K562 (cell line): ENCODE results near the gene TNIK. TPM values are rescaled to one million over a fixed set of nuclear protein-coding genes. Genes with fewer than 3 reads are reported as not detected.
A peak's percentile ranks its signal among the peaks of the same experiment; 100 is the strongest.

Experiments used
- DPF2 ChIP-seq: fragments of 450-650 bp; IDR thresholded peaks from 2 replicates; pipeline ENCODE4 v1.6.1; 2016
- GATAD2B ChIP-seq: fragments of 450-650 bp; IDR thresholded peaks from 2 replicates; pipeline ENCODE4 v1.6.1; 2017; ENCODE audit warnings: mild to moderate bottlenecking, borderline replicate concordance
- HDAC2 ChIP-seq: fragments of 450-650 bp; IDR thresholded peaks from 2 replicates; pipeline ENCODE4 v1.6.1; 2016; ENCODE audit warnings: mild to moderate bottlenecking
- HNRNPL ChIP-seq: fragments of 200-400 bp; formaldehyde crosslinking; IDR thresholded peaks from 2 replicates; pipeline ENCODE4 v1.6.1; 2017; ENCODE audit warnings: low read depth, mild to moderate bottlenecking, low read length
- LARP7 ChIP-seq: fragments of 450-650 bp; IDR thresholded peaks from 2 replicates; pipeline ENCODE4 v1.6.1; 2016
- NFIC ChIP-seq: fragments of 450-650 bp; IDR thresholded peaks from 2 replicates; pipeline ENCODE4 v1.6.1; 2017; ENCODE audit warnings: mild to moderate bottlenecking, inconsistent platforms
- NFXL1 ChIP-seq: fragments of 450-650 bp; formaldehyde crosslinking; IDR thresholded peaks from 2 replicates; pipeline ENCODE4 v1.4.0; 2021; ENCODE audit warnings: mild to moderate bottlenecking
- NR1H2 ChIP-seq: sonication (generic); formaldehyde crosslinking; IDR thresholded peaks from 2 replicates; pipeline ENCODE4 v1.4.0; 2020; ENCODE audit warnings: mild to moderate bottlenecking, missing genetic modification reagents
- SPI1 ChIP-seq: IDR thresholded peaks from 2 replicates; pipeline ENCODE4 v1.6.1; 2011; ENCODE audit warnings: low read depth, low read length, control low read depth, borderline replicate concordance
- SRF ChIP-seq, 2 experiments: fragments of 250-450, 450-650 bp in 1 of 2; sonication (Bioruptor Pico) in 1 of 2; sonication (generic) in 1 of 2; formaldehyde crosslinking; IDR thresholded peaks; 2 replicates each; pipeline versions ENCODE4 v1.5.0 to v1.5.1; 2020 to 2022; ENCODE audit warnings: mild to moderate bottlenecking in 1 of 2, missing genetic modification reagents in 1 of 2
- STAT5B ChIP-seq: fragments of 250-450 bp; sonication (Bioruptor Pico); IDR thresholded peaks from 2 replicates; pipeline ENCODE4 v1.8.0; 2021; ENCODE audit warnings: mild to moderate bottlenecking, inconsistent platforms
- XRCC3 ChIP-seq: fragments of 450-650 bp; IDR thresholded peaks from 2 replicates; pipeline ENCODE4 v1.6.1; 2017; ENCODE audit warnings: mild to moderate bottlenecking, moderate library complexity
- ZFP1 ChIP-seq: fragments of 450-650 bp; formaldehyde crosslinking; IDR thresholded peaks from 2 replicates; pipeline ENCODE4 v1.4.0; 2020; ENCODE audit warnings: mild to moderate bottlenecking, mixed read lengths
- ZNF830 ChIP-seq: fragments of 250-450 bp; sonication (Bioruptor Pico); IDR thresholded peaks from 2 replicates; pipeline ENCODE4 v1.5.0; 2021; ENCODE audit warnings: mild to moderate bottlenecking
- polyA plus RNA-seq, 8 experiments: library from polyadenylated mRNA; depleted of rRNA in 4 of 8; stranded (reverse) in 5 of 8; unstranded in 3 of 8; fragments of >200 nt; fragmentation: Nextera tagmentation in 2 of 8; fragmentation: Illumina TruSeq in 1 of 8; extraction: Ambion mirVana in 2 of 8; extraction: Trizol in 1 of 8; gene quantifications; 2 replicates each; pipeline versions ENCODE4 v1.2.1 to v1.2.3, GENCODE V29; 2011 to 2014; ENCODE audit warnings: inconsistent platforms in 1 of 8, missing spikeins in 1 of 8
- total RNA-seq, 7 experiments: library from RNA; depleted of rRNA in 6 of 7; stranded (reverse); fragments of >200 nt in 6 of 7; fragmentation: Illumina TruSeq in 2 of 7; extraction: Trizol in 2 of 7; gene quantifications; 2 replicates each; pipeline versions ENCODE4 v1.2.1 to v1.2.3, GENCODE V29; 2011 to 2021; ENCODE audit warnings: low replicate concordance in 1 of 7
- TF ChIP-seq, protein P1 (sequence below): fragments of 250-450 bp; sonication (Bioruptor Pico); IDR thresholded peaks from 2 replicates; pipeline ENCODE4 v1.5.0; 2022; ENCODE audit warnings: mild to moderate bottlenecking
- TF ChIP-seq, protein P2 (sequence below): fragments of 250-450 bp; sonication (Bioruptor Pico); IDR thresholded peaks from 2 replicates; pipeline ENCODE4 v1.8.0; 2021; ENCODE audit warnings: moderate library complexity, mild to moderate bottlenecking, inconsistent platforms
- TF ChIP-seq, protein P3 (sequence below): sonication (generic); formaldehyde crosslinking; IDR thresholded peaks from 2 replicates; pipeline ENCODE4 v1.9.0; 2022; ENCODE audit warnings: mild to moderate bottlenecking, missing genetic modification reagents
- TF ChIP-seq, protein P4 (sequence below): fragments of 450-650 bp; IDR thresholded peaks from 2 replicates; pipeline ENCODE4 v1.6.1; 2017; ENCODE audit warnings: antibody characterized with exemption
- TF ChIP-seq, protein P5 (sequence below): sonication (generic); formaldehyde crosslinking; IDR thresholded peaks from 2 replicates; pipeline ENCODE4 v1.8.0; 2023; ENCODE audit warnings: mild to moderate bottlenecking, missing genetic modification reagents
- TF ChIP-seq, protein P6 (sequence below): fragments of 450-650 bp; formaldehyde crosslinking; IDR thresholded peaks from 2 replicates; pipeline ENCODE4 v1.4.0; 2022; ENCODE audit warnings: missing genetic modification characterization

TNIK gene
- total and polyA plus RNA-seq, 9 of the 15 experiments (the other 6 are each of a cell fraction or from before 2014, with no cell fraction given) = 6.6 to 39.0 (median 24.7) TPM

DNA sequence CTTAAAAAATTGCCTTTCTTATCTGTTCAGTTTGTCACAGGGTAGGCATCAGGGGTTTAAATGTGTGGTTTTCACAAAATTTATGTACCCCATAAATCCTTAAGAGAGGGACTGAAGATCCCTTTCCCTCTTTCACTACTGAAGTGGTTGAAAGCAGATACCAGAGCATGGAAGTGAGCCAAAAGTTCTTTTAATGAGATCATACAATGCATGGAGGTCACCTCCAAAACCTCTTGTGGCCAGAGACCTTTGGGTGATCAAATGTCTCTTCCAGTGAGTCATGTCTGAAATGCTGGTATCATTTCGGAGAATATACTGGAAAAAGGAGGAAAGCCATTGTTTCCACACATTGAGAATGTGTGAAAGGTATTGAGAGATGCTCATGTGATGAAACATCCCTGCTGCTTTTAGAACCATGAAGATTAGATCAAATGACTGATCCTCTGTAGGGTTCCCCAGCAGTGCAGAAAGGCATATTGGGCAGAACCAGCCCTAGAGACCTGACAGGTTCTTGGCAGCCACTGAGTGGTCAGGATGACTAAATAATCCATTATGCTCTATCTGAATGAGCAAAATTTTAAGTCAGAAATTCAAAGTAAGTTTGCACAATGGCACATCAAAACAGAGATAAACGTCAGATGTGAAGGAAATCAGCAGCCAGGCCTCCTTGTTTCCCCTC, 267.9 kb downstream of the TNIK start (continued):
- TF ChIP-seq, protein P1, sequence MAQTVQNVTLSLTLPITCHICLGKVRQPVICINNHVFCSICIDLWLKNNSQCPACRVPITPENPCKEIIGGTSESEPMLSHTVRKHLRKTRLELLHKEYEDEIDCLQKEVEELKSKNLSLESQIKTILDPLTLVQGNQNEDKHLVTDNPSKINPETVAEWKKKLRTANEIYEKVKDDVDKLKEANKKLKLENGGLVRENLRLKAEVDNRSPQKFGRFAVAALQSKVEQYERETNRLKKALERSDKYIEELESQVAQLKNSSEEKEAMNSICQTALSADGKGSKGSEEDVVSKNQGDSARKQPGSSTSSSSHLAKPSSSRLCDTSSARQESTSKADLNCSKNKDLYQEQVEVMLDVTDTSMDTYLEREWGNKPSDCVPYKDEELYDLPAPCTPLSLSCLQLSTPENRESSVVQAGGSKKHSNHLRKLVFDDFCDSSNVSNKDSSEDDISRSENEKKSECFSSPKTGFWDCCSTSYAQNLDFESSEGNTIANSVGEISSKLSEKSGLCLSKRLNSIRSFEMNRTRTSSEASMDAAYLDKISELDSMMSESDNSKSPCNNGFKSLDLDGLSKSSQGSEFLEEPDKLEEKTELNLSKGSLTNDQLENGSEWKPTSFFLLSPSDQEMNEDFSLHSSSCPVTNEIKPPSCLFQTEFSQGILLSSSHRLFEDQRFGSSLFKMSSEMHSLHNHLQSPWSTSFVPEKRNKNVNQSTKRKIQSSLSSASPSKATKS (CRISPR knock-in tag) = no peak
- no peak for TF ChIP-seq LARP7
- TF ChIP-seq, protein P2, sequence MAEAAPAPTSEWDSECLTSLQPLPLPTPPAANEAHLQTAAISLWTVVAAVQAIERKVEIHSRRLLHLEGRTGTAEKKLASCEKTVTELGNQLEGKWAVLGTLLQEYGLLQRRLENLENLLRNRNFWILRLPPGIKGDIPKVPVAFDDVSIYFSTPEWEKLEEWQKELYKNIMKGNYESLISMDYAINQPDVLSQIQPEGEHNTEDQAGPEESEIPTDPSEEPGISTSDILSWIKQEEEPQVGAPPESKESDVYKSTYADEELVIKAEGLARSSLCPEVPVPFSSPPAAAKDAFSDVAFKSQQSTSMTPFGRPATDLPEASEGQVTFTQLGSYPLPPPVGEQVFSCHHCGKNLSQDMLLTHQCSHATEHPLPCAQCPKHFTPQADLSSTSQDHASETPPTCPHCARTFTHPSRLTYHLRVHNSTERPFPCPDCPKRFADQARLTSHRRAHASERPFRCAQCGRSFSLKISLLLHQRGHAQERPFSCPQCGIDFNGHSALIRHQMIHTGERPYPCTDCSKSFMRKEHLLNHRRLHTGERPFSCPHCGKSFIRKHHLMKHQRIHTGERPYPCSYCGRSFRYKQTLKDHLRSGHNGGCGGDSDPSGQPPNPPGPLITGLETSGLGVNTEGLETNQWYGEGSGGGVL (CRISPR knock-in tag) = no peak
- TF ChIP-seq, protein P3, sequence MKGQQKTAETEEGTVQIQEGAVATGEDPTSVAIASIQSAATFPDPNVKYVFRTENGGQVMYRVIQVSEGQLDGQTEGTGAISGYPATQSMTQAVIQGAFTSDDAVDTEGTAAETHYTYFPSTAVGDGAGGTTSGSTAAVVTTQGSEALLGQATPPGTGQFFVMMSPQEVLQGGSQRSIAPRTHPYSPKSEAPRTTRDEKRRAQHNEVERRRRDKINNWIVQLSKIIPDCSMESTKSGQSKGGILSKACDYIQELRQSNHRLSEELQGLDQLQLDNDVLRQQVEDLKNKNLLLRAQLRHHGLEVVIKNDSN = no peak
- TF ChIP-seq HDAC2 = peak; percentile 94
- TF ChIP-seq DPF2 = peak; percentile 99
- no peak for TF ChIP-seq NFXL1 (CRISPR knock-in tag)
- TF ChIP-seq ZNF830 (CRISPR knock-in tag) = no peak
- peak; percentile 98 for TF ChIP-seq NFIC
- no peak for TF ChIP-seq SPI1
- TF ChIP-seq, protein P4, sequence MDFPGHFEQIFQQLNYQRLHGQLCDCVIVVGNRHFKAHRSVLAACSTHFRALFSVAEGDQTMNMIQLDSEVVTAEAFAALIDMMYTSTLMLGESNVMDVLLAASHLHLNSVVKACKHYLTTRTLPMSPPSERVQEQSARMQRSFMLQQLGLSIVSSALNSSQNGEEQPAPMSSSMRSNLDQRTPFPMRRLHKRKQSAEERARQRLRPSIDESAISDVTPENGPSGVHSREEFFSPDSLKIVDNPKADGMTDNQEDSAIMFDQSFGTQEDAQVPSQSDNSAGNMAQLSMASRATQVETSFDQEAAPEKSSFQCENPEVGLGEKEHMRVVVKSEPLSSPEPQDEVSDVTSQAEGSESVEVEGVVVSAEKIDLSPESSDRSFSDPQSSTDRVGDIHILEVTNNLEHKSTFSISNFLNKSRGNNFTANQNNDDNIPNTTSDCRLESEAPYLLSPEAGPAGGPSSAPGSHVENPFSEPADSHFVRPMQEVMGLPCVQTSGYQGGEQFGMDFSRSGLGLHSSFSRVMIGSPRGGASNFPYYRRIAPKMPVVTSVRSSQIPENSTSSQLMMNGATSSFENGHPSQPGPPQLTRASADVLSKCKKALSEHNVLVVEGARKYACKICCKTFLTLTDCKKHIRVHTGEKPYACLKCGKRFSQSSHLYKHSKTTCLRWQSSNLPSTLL = peak; percentile 76
- TF ChIP-seq, protein P5, sequence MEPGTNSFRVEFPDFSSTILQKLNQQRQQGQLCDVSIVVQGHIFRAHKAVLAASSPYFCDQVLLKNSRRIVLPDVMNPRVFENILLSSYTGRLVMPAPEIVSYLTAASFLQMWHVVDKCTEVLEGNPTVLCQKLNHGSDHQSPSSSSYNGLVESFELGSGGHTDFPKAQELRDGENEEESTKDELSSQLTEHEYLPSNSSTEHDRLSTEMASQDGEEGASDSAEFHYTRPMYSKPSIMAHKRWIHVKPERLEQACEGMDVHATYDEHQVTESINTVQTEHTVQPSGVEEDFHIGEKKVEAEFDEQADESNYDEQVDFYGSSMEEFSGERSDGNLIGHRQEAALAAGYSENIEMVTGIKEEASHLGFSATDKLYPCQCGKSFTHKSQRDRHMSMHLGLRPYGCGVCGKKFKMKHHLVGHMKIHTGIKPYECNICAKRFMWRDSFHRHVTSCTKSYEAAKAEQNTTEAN = no peak
- TF ChIP-seq STAT5B (CRISPR knock-in tag) = no peak
- no peak; a peak in 1 of 4 replicates for TF ChIP-seq SRF (CRISPR knock-in tag; IDR thresholded peaks at IDR 0.05)
- no peak for TF ChIP-seq XRCC3
- TF ChIP-seq ZFP1 (CRISPR knock-in tag) = no peak
- TF ChIP-seq, protein P6, sequence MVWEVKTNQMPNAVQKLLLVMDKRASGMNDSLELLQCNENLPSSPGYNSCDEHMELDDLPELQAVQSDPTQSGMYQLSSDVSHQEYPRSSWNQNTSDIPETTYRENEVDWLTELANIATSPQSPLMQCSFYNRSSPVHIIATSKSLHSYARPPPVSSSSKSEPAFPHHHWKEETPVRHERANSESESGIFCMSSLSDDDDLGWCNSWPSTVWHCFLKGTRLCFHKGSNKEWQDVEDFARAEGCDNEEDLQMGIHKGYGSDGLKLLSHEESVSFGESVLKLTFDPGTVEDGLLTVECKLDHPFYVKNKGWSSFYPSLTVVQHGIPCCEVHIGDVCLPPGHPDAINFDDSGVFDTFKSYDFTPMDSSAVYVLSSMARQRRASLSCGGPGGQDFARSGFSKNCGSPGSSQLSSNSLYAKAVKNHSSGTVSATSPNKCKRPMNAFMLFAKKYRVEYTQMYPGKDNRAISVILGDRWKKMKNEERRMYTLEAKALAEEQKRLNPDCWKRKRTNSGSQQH = peak; percentile 38; the same call in 1 of the 2 replicates
- no peak for TF ChIP-seq NR1H2 (CRISPR knock-in tag)
- no peak for TF ChIP-seq HNRNPL
- TF ChIP-seq GATAD2B = peak; percentile 57; the same call in 1 of the 2 replicates
